Caco-2 (cell line): ENCODE data around the gene OTOS. TPM values are rescaled to one million over a fixed set of nuclear protein-coding genes. Genes with fewer than 3 reads are reported as not detected.

Source experiments
- BruUV-seq: library from RNA; stranded (reverse); fragments of 400-500 nt; replicated peaks from 2 replicates; lab custom pipeline; 2021; lab: Mats Ljungman, UMichigan
- CTCF ChIA-PET: fragments of 300-600 bp; sonication (Branson Sonifier 250); formaldehyde crosslinking; loops from one replicate; lab custom pipeline; 2022; ENCODE audit warnings: antibody characterized with exemption; lab: Charles Lee
- POLR2A ChIA-PET: fragments of 300-600 bp; sonication (Branson Sonifier 250); formaldehyde crosslinking; loops from one replicate; lab custom pipeline; 2022; ENCODE audit warnings: antibody characterized with exemption; lab: Charles Lee
- DNase-seq, 2 experiments: peaks; one replicate each; pipeline versions ENCODE4 v3.0.0 to v3.0.0-alpha.2; 2020 to 2022
- H3K27me3 ChIP-seq: replicated peaks from 2 replicates; pipeline ENCODE4 v1.6.0; 2011; ENCODE audit warnings: low read length; ENCODE audit not compliant: control insufficient read depth, insufficient read depth
- H3K36me3 ChIP-seq: 2 replicates; pipeline ENCODE4 v1.5.1; 2011; ENCODE audit warnings: low read length; ENCODE audit not compliant: control insufficient read depth, insufficient read depth
- H3K4me1 ChIP-seq: fragments of 250-450 bp; sonication (Bioruptor Pico); 2 replicates; pipeline ENCODE4 v1.5.1; 2020; ENCODE audit warnings: mild to moderate bottlenecking
- H3K4me3 ChIP-seq: 2 replicates; pipeline ENCODE4 v1.5.1; 2011; ENCODE audit warnings: low read depth, mild to moderate bottlenecking, control low read depth, low read length
- H3K9me3 ChIP-seq: fragments of 250-450 bp; sonication (Bioruptor Pico); 2 replicates; pipeline ENCODE4 v1.5.1; 2020; ENCODE audit warnings: mild to moderate bottlenecking, moderate library complexity
- H3K27ac Mint-ChIP-seq: one replicate; pipeline ENCODE4 v1.8.0; 2022; ENCODE audit warnings: mixed read lengths; ENCODE audit not compliant: unreplicated experiment
- H3K27me3 Mint-ChIP-seq: one replicate; pipeline ENCODE4 v1.8.0; 2022; ENCODE audit warnings: mixed read lengths; ENCODE audit not compliant: insufficient read depth, unreplicated experiment
- H3K36me3 Mint-ChIP-seq: one replicate; pipeline ENCODE4 v1.8.0; 2022; ENCODE audit warnings: mild to moderate bottlenecking, mixed read lengths; ENCODE audit not compliant: insufficient read depth, unreplicated experiment
- H3K4me1 Mint-ChIP-seq: one replicate; pipeline ENCODE4 v1.8.0; 2022; ENCODE audit warnings: low read depth, mixed read lengths; ENCODE audit not compliant: unreplicated experiment
- H3K4me3 Mint-ChIP-seq: one replicate; pipeline ENCODE4 v1.8.0; 2022; ENCODE audit warnings: mild to moderate bottlenecking, moderate library complexity, mixed read lengths; ENCODE audit not compliant: unreplicated experiment
- H3K9me3 Mint-ChIP-seq: one replicate; pipeline ENCODE4 v1.8.0; 2022; ENCODE audit warnings: mixed read lengths; ENCODE audit not compliant: unreplicated experiment
- intact Hi-C: fragments of 100-400 bp; cut with micrococcal nuclease; formaldehyde crosslinking; loops from one replicate; pipeline ENCODE4 v1.10.0; 2022; ENCODE audit not compliant: unreplicated experiment
- total RNA-seq: library from RNA; stranded (reverse); gene quantifications from 2 replicates; pipeline ENCODE4 v1.2.3, GENCODE V29; 2022
- TF ChIP-seq, protein P1 (sequence below), 2 experiments: fragments of 200-600 bp in 1 of 2; IDR thresholded peaks; 1 replicate in 1 of 2; 2 replicates in 1 of 2; pipeline versions ENCODE4 v1.5.1 to v1.8.0; 2011 to 2022; ENCODE audit warnings: antibody characterized with exemption in 1 of 2, control low read depth in 1 of 2, inconsistent platforms in 1 of 2, low read depth in 1 of 2, low read length in 1 of 2, mild to moderate bottlenecking in 1 of 2, moderate library complexity in 1 of 2; ENCODE audit not compliant: insufficient read depth in 1 of 2, severe bottlenecking in 1 of 2, unreplicated experiment in 1 of 2

OTOS gene
- total RNA-seq, 1 experiment from 2014 or later, result not detected

DNA sequence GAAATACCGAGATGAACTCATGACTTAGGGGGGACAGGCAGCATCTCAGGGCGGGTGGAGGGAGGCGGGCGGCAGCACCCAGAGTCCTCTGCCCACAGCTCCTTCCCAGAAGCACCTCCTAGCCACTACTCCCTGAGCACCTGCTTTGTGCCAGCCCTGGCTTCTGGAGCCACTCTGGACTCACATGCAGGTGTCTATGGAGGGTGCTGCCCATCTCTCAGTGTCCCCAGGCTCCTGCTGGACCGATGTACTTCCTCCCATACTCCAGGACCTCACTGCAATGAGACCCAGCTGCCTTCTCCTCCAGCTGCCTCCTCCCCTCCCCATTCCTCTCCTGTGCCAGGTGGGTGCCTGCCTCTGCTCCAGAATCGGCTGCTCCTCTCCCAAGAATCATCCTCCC lies 22.1 kb upstream of the OTOS start:
- peaks cover 12% of the 10 kb centered on the region for H3K27me3 Mint-ChIP-seq
- H3K4me3 ChIP-seq, result no peak overlapping the region
- no TSS peak for BruUV-seq

DNA sequence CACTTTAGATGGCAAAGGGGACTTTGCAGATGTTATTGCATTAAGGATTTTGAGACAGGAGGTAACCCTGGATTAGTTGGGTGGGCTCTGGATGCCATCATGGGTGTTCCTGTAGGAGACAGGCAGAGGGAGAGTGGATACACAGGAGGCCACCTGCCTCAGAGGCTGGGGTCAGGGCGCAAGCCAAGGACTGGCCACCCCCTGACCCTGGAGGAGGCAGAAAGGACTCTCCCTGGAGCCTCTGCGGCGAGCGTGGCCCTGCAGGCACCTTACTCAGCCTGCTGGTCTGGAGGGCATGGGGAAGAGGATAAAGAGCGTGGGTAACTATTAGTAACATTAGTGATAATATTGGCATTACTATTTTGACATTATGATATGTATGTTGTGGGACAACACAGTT lies 21.6 kb upstream of the OTOS start:
- no peak for DNase-seq
- TF ChIP-seq, protein P1, sequence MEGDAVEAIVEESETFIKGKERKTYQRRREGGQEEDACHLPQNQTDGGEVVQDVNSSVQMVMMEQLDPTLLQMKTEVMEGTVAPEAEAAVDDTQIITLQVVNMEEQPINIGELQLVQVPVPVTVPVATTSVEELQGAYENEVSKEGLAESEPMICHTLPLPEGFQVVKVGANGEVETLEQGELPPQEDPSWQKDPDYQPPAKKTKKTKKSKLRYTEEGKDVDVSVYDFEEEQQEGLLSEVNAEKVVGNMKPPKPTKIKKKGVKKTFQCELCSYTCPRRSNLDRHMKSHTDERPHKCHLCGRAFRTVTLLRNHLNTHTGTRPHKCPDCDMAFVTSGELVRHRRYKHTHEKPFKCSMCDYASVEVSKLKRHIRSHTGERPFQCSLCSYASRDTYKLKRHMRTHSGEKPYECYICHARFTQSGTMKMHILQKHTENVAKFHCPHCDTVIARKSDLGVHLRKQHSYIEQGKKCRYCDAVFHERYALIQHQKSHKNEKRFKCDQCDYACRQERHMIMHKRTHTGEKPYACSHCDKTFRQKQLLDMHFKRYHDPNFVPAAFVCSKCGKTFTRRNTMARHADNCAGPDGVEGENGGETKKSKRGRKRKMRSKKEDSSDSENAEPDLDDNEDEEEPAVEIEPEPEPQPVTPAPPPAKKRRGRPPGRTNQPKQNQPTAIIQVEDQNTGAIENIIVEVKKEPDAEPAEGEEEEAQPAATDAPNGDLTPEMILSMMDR (IDR thresholded peaks at IDR 0.05; ENCODE audit: insufficient read depth in 1 of 2, low read depth in 1 of 2, low read length in 1 of 2, severe bottlenecking in 1 of 2, unreplicated experiment in 1 of 2), result no peak
- Mint-ChIP-seq H3K27ac (no peak overlapping the region), H3K4me1 (no peaks in the 10 kb centered on the region), H3K4me3 (no peak overlapping the region), H3K36me3 (no peaks in the 10 kb centered on the region), H3K27me3 (peaks cover 12% of the 10 kb centered on the region), H3K9me3 (no peaks in the 10 kb centered on the region)
- Histone ChIP-seq H3K27me3 (no peaks in the 10 kb centered on the region), H3K36me3 (no peaks in the 10 kb centered on the region), H3K4me1 (no peaks in the 10 kb centered on the region), H3K4me3 (no peak overlapping the region), H3K9me3 (no peaks in the 10 kb centered on the region)
- BruUV-seq, result no TSS peak
- ChIA-PET CTCF (no interaction called here), POLR2A (no interaction called here)
- intact Hi-C loops, result no loop called here

More for the DNA sequence above, 22.1 kb upstream of the OTOS start:
- Mint-ChIP-seq H3K27ac (no peak overlapping the region), H3K36me3 (no peaks in the 10 kb centered on the region), H3K4me3 (no peak overlapping the region), H3K4me1 (no peaks in the 10 kb centered on the region), H3K9me3 (no peaks in the 10 kb centered on the region)
- TF ChIP-seq, protein P1 (IDR thresholded peaks at IDR 0.05; ENCODE audit: insufficient read depth in 1 of 2, low read depth in 1 of 2, low read length in 1 of 2, severe bottlenecking in 1 of 2, unreplicated experiment in 1 of 2), result no peak
- H3K27me3 ChIP-seq, result no peaks in the 10 kb centered on the region
- no peaks in the 10 kb centered on the region for H3K36me3 ChIP-seq
- ChIA-PET POLR2A (no interaction called here), CTCF (no interaction called here)
- no peaks in the 10 kb centered on the region for H3K9me3 ChIP-seq
- intact Hi-C loops, result no loop called here
- H3K4me1 ChIP-seq, result no peaks in the 10 kb centered on the region
- no peak for DNase-seq

DNA sequence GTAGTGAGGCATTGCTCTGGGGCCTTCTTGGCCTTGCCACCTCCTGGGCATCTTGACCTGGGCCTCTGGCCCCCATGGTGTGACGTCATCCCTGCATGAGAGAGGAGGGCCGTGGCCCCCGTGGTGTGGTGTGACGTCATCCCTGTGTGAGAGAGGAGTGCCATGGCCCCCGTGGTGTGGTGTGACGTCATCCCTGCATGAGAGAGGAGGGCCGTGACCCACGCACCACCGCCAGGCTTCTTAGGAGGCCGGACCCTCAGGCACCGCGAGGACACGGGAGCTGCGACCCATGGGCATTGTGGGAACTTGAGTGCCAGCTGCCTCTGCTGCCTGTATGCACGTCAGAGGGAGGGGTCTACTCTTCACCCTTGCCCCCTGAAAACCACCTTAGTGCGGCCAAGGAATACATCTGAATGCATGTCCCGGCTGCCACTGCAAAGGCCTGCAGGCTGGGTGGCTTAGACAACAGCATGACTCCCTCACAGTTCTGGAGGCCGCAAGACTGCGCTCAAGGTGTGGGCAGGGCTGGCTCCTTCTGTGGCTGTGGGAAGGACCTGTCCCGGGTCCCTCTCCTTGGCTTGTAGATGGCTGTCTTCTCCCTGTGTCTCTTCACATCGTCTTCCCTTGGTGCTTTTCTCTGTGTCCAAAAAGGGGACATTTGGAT lies 20.8 kb upstream of the OTOS start:
- H3K36me3 Mint-ChIP-seq, result no peaks in the 10 kb centered on the region
- Histone ChIP-seq H3K4me1 (no peaks in the 10 kb centered on the region), H3K27me3 (no peaks in the 10 kb centered on the region), H3K4me3 (no peak overlapping the region), H3K9me3 (no peaks in the 10 kb centered on the region), H3K36me3 (no peaks in the 10 kb centered on the region)
- intact Hi-C loops, result no loop called here
- no peaks in the 10 kb centered on the region for H3K4me1 Mint-ChIP-seq
- DNase-seq, result no peak
- TF ChIP-seq, protein P1 (IDR thresholded peaks at IDR 0.05; ENCODE audit: insufficient read depth in 1 of 2, low read depth in 1 of 2, low read length in 1 of 2, severe bottlenecking in 1 of 2, unreplicated experiment in 1 of 2), result no peak
- H3K27ac Mint-ChIP-seq, result no peak overlapping the region
- BruUV-seq, result no TSS peak
- ChIA-PET CTCF (no interaction called here), POLR2A (no interaction called here)
- no peaks in the 10 kb centered on the region for H3K9me3 Mint-ChIP-seq
- H3K4me3 Mint-ChIP-seq, result no peak overlapping the region
- H3K27me3 Mint-ChIP-seq, result peaks cover 12% of the 10 kb centered on the region
